GM19452 (cell line): ENCODE data around the gene HJV.

Experiments used
- ATAC-seq: cut with Tn5 transposase; IDR thresholded peaks from one replicate; pipeline ENCODE4 v1.9.1; 2021; ENCODE audit not compliant: unreplicated experiment

The HJV gene

GRCh38 chr1:146022403-146023127, 1.0 kb upstream of the HJV start:
- no peak for ATAC-seq

DNA sequence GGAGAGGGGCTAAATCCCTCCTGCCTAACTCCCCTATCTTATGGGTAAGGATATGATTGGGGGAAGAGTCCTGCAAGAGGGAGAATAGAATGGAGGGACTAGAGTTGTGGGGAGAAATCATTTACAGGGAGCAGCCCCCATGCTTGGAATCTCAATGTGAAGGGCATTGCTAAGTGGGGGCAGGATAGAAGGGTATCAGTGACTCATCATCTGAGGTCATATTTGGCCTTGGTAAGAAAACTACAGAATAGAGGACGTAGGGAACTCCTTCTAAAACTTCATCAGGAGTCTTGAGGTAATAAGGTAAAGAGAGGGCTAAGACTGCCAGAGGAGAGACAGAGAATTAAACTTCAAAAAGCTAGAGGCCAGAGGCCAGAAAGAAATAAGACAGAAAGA, 487 bp downstream of the HJV start:
- no peak for ATAC-seq

DNA sequence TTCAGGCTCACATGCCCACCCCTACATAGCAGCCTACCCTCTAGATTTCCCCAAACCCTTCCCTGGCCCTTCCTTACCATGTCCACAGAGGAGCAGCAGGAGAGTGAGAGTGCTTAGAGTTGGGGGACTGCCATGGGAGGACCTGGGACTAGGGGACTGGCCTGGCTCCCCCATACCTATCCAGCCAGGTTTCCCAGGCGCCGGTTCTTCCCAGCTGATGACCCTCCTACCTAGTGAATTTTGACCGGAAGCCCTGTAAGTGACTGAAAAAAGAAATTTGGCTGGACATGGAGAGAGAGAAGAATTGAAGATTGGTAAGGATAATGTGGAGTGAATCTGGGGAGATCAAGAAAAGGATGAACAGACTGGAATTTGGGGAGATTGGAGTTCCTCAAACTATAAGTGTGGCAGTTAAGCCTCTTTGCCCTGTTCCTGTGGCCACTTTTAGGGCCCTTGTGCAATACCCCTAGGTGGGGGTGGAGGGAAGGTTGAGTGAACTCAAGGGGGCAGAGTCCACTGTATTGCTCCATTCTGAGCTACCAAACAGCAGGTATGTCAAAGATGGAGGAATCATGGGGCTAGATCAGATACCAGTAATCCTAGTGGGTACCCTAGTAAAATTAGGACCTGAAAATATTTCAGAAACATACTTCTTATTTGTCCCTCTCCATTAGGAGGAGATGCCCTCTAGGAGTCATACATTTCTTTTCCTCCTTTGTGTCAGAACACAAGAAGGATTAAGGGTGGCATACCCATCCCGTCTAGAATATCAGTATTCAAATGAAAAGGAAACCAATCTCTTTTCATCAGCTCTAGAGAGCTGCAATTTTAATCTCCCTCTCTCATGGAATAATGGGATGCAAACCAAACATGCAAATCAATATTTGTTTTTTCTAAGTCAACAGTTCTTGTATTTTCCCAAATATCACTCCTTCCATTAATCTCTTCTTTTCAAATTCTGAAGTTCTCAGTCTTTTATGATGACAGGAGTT, 1.2 kb downstream of the HJV start:
- ATAC-seq: no peak

- ATAC-seq: no peak
Observed at GRCh38 chr1:146019231-146020057, 2.1 kb downstream of the HJV start.

DNA sequence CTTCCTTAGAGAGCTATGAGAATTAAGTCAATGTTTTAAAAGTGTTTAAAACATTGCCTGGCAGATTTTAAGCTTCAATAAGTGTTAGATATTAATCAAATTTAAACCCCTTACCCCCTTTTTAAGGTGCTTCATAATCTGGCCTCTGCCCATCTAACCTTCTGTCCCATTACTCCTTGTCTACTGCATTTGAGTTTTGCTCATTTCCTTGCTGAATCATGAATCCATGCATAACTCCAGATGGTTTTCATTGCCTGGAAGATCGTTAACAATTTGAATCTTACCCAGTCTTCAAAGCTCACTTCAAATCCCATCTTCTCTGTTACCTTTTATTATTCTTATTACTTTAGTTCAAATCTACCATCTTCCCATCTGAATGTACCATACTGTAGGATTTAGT, 4.6 kb downstream of the HJV start:
- no peak for ATAC-seq

GRCh38 chr1:146013559-146013922, 8.0 kb downstream of the HJV start:
- no peak for ATAC-seq

DNA sequence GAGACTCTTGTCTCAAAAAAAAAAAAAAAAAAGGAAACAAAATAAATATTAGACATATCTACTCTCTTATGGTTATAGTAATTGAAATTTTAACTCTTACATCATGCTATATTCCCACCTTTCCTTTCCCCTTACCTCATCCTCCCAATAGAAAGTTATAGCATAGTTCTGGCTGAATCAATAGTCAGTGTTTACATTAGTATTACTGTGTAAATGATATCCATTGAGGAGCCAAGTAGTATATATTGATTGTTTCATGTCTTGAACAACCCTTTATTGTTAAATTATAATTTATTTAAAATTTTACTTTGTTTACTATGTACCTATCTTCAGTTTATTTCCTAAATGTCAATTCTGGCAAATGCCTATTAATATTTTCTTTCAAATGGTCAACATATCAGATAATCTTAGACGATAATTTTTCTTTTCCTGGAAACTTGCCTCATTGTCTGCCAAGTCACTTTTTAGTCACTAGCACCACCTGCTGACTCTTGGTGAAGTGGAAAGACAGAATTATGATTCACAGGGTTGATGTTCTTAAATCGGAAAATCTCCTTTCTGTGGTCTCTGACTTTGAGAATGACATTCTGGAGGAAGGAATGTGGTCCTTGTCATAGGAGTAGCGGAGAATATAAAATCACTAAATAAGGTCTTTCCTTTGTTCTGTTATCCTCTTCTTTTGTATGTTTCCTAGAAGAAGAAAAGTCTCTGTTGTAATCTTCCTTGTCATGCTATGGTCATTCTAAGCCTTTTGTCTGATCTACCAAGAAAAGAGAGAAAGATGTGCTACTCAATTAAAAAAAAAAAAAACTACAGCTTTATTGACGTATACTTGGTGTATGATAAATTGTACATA, 8.6 kb downstream of the HJV start:
- ATAC-seq: no peak

DNA sequence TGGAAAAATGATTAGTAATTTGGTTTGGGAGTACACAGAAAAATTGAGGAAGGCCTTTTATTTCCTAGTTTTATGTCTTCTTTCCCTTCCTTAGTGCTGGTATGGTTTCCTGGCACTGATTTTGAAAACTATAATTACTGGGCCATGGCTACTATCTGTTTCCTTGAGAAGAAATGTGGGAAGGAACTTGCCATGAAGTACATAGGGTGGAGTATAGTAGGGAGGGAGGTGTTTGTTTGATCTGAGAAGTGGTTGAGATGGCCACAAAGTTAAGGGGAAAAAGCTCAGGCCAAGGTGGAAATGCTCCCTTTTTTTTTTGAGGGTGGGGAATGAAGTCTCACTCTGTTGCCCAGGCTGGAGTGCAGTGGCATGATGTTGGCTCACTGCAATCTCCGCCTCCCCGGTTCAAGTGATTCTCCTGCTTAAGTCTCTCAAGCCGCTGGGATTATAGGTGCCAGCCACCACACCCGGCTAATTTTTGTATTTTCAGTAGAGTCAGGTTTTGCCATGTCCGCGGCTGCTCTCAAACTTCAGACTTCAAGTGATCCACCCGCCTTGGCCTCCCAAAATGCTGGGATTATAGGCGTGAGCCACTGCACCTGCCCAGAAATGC, 11.3 kb downstream of the HJV start:
- no peak for ATAC-seq

- ATAC-seq: no peak
Observed at GRCh38 chr1:146007489-146008133, 13.9 kb downstream of the HJV start.

- ATAC-seq: no peak
Observed at GRCh38 chr1:146001709-146002108, 19.8 kb downstream of the HJV start.

- no peak for ATAC-seq
Observed at GRCh38 chr1:145999321-146000024, 22.1 kb downstream of the HJV start.

- ATAC-seq: no peak
Observed at GRCh38 chr1:145997718-145998023, 23.9 kb downstream of the HJV start.

- peak; percentile 24 for ATAC-seq
Observed at GRCh38 chr1:145997016-145997717, 24.4 kb downstream of the HJV start.

GRCh38 chr1:145996433-145997015, 25.0 kb downstream of the HJV start, which contains the start of gene TXNIP:
Gene TXNIP, minus strand, starts transcription at chr1:145996579. Its CDS starts 313 bp downstream, at chr1:145996266.
- peak; percentile 87 for ATAC-seq

- ATAC-seq: no peak
Observed at GRCh38 chr1:145995964-145996432, 25.5 kb downstream of the HJV start.

DNA sequence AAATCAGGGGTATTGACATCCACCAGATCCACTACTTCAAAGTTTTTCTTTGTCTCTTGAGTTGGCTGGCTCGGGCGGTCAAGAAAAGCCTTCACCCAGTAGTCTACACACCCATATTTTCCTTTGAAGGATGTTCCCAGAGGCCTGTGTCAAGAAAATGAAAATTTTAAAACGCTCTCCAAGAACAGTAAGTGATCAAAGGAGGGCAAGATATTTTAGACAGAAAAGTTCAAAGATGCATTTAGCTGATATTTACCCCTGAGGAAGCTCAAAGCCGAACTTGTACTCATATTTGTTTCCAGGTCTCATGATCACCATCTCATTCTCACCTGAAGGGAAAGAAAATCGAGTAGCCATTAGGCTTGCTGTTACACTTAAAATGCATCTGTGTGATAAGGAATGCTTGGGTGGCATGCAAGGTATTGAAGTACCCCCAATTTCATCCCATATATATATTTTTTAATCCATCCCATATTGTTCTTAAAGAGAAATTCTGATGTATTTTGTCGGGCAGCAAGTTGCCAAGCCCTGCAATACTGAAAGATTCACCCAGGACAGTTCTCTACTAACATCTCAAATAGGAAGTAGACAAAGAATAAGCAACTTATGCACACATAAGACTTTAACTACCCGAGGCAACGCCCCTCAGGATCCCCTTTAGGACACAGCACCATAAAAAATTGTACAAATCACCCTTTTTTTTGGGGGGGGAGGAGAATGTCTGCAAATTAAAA, 26.2 kb downstream of the HJV start:
- ATAC-seq: no peak
